NAMALWA (cell line): ENCODE data around the gene IL13.

Source experiments
- DNase-seq: peaks from one replicate; pipeline ENCODE4 v3.0.0-alpha.2; 2015; ENCODE audit warnings: low spot score

Gene IL13

GRCh38 chr5:132655821-132656773, 1.9 kb upstream of the IL13 start:
- DNase-seq = no peak

GRCh38 chr5:132656774-132657355, 1.1 kb upstream of the IL13 start:
- no peak for DNase-seq

GRCh38 chr5:132658381-132659302, 669 bp downstream of the IL13 start:
- DNase-seq = no peak

GRCh38 chr5:132659598-132660493, 1.9 kb downstream of the IL13 start:
- no peak for DNase-seq

DNA sequence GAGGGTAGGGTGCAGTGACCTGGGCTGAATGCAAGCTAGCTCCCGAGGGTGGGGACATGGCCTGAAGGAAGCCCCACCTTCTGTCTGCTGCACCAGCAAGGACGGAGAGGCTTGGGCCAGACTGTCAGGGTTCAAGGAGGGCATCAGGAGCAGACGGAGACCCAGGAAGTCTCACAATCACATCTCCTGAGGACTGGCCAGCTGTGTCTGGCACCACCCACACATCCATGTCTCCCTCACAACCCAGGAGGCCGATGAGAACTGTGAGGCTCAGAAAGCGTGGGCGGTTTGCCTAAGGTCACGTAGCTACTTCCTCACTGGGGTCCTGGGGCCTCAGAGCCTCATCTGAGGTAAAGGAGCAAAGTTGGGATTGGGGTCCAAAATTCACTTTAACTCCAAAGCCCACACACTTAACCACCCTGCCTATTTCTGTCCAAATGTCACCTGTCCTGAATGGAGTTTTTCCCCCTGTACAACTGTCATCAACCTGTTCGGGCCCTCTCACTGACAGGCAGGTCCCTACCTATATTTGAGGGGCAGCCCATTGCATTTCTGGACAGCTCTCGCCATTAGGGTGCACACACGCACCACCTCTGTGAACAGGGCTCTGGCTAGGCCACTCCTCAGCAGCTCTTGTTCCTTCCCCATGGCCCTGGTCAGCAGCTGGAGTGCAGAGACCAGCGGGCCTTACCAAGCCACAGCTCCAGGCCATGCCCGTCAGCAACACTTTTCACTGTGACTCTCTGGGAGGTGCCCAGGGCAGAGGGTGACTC, 3.4 kb downstream of the IL13 start:
- DNase-seq = no peak

GRCh38 chr5:132662004-132662401, 4.0 kb downstream of the IL13 start:
- no peak for DNase-seq

GRCh38 chr5:132662925-132663770, 5.2 kb downstream of the IL13 start:
- DNase-seq = peak; percentile 55

DNA sequence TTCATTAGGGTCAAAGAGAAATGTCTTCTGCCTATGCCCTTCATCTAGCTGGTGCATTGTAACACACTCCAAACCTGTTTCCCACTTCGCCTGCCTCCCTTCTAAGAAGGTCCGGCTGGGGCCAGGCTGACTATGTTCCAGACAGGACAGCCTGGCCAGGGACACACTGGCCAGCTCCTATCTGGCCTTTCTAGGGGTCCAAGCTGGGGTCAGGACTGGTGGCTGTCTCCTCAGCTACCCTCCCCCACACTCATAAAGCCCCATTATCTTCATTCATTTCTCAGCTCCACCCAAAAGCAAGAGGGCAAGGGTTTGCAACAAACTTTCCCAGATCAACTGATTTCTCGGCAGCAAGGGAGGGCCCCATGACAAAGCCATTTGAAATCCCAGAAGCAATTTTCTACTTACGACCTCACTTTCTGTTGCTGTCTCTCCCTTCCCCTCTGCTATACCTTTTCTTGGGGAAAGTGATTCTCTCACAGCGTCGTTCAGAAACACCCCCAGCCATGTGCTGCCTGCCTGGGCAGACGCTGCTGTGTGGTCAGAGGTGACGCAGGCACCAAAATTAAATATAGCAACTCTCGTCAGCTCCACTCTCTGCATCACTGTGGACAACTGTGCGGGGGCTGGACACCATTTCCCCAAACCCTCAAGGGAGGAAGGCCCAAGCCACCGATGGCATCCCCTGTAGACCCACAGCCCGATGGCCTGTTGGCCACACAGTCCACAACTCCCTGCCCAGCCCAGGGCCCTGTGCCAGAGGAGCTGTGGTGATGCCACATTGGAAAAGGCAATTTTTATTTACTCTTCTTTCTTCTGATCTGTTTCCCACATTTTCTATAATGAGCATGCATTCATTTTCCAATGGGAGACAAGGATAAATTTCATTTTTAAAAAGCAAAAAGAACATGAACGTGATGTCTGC, 6.1 kb downstream of the IL13 start:
- no peak for DNase-seq

DNA sequence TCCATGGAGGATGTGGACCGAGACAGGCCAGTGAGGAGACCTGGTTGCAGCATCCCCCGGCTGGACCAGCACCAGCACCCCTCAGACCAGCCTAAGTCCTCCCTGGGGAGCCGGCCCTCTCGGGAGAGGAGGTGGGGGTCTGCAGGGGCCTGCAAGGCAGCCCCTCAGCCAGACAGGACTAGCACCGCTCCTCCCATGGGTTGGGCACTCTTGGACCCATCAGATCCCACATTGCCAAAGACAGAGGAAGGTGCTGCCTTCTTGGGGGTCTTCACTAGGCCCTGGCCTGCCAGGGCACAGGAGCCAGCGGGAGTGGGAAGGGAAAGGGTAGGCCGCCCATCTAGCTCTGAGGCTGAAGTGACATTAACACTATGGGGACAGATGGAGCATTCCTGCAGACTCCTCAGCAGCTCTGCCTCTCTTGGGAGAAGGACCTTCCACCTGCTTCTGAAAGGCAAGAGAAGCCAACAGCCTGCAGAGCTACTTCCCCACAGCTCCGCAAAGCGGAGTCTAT, 6.8 kb downstream of the IL13 start:
- no peak for DNase-seq

GRCh38 chr5:132665574-132666080, 7.7 kb downstream of the IL13 start:
- no peak for DNase-seq

DNA sequence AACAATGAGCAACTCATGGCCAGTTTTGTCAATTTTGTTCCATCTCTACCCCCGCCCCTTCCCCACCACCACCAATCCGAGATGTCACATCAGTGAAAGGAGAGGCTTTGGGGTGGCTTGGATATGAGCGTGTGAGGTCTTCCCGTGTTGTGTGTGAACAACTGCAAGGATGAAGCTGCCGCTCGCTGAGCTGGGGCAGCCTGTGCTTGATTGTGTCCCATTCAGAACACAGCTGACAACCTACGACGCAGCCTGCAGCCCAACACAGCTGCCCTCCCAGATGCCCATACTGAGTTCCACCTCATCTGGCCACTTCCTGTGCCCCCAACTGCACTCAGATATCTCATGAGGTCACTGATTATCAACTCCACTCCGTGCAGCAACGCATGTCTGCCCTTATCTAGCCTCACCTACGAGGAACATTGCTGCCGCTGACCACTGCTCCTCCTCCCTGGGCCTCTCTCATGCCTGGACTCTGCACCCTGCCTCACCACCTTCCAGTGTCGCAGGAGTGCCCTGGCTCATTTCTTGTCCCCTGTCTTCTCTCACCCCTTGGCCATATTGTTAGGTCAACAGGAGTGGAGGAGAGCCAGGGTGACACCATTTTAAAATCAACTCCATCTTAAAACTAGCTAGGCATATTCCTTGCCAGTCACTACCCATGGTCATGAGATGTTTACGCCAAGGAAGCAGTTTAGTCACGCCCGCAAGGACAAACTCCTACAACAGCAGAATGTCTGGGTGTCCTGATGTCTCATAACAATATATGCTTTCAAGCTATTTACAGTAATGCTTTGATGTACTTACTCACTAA, 8.5 kb downstream of the IL13 start:
- no peak for DNase-seq

GRCh38 chr5:132667309-132667708, 9.3 kb downstream of the IL13 start:
- no peak for DNase-seq

DNA sequence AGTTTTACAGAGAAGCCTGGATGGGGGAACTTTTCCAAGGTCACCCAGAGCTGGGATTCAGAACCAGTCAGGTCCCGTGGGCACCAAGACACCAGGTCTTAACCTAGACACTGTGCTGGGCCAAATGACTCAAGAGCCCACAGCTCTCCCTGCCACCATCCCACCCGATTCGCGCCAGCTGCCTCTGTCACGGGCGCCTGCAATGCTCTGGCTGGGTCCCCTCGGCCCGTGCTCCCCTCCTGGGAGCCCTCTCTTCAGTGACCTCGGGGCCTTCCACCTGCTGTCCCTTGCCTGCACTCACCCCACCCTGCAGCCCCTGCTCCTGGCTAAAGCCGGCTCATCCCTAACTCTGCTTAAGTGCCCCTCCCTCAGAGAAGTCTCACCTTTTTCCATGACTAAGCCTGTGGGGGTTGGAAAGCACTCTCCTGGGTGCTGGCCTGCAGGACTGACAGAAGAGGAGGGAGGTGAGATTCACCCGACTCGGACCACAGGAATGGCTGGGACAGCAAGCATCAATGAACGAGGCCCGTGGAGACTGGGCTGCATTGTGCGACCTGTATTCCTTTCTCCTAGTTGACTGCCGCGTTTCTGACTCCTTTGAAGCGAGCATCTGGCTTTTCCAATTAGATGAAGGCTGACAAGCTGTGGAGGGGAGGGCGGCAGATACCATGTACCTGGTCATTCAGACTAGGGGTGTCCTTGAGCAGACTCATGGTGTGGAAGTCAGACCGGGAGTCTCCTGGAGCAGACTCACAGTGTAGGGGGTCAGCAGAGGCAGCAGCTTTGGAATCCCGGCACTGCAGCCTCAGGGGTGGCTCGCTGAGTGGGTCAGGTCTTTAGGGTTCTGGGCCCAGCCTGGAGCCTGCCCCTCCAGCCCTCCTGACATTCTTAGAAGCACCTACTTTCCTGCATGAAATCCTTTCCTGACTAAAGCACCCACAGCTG, 10.1 kb downstream of the IL13 start:
- DNase-seq = no peak

DNA sequence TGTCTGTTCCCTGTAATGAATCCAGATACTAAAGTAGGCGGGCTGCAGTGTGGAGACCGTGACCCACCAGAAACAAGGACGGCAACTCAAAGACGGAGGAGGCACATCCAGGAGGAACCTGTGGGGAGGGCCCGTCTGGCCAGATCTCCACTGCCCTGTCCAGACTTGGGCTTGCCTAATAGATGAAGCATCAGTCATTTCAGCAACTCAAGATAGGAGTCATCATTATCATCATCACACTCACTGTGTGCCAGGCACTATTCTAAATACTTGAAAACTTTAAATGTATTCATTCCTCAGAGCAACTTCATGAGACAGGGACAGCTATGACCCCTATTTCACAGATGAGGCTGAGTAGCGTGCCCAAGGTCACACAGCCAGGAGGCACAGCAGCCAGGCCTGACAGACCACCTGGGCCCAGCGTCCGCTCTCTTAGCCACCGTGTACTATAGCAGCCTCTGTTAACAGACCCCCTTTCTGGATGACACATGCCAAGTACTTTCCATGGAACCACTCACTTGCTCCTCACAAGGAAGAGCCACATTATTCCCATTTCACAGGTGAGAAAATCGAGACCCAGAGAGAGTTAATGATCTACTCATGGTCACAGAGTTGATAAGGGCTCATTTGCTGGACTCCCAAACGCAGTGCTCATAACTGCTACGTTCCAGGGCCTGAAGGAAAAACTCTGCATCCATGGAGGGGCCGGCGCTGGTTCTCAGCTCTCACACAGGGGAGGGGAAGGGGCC, 10.9 kb downstream of the IL13 start:
- no peak for DNase-seq

- no peak for DNase-seq
Observed at GRCh38 chr5:132669455-132669820, 11.5 kb downstream of the IL13 start.
